AG04449 (cell line): ENCODE data around the gene NGDN.
"Not testable (repeated sequence)": the region's sequence is repeated elsewhere in the genome, so short reads cannot be mapped to it uniquely, and the experiment has no call there.

Experiments used
- CTCF ChIA-PET: fragments of 350-600 bp; formaldehyde crosslinking; extraction: SDS; loops from one replicate; lab custom pipeline; 2021; ENCODE audit warnings: antibody characterized with exemption; lab: Yijun Ruan, JAX
- POLR2A ChIA-PET: fragments of 400-600, 350-600 bp; formaldehyde crosslinking; extraction: SDS; loops from one replicate; lab custom pipeline; 2020; ENCODE audit warnings: antibody characterized with exemption, inconsistent platforms; lab: Yijun Ruan, JAX
- DNase-seq: peaks from one replicate; pipeline ENCODE4 v3.0.0-alpha.2; 2010; ENCODE audit warnings: low read depth, low spot score
- H3K4me3 ChIP-seq: 2 replicates; pipeline ENCODE4 v1.5.1; 2011; ENCODE audit warnings: low read depth, mild to moderate bottlenecking, control low read depth, low read length
- CTCF ChIP-seq: IDR thresholded peaks from one replicate; pipeline ENCODE4 v1.5.1; 2011; ENCODE audit warnings: mild to moderate bottlenecking, moderate library complexity, low read length, control low read depth, inconsistent platforms; ENCODE audit not compliant: insufficient read depth; ENCODE audit errors: missing control alignments

NGDN gene

GRCh38 chr14:23469127-23469905, at the start of gene NGDN:
Gene NGDN (plus strand): TSS chr14:23469703. CDS start chr14:23469716, 13 bp downstream.
- TF ChIP-seq CTCF, result peak; percentile 82

GRCh38 chr14:23421594-23421993, 47.9 kb upstream of the NGDN start:
- TF ChIP-seq CTCF, result no peak
- no peak for DNase-seq
- CTCF ChIA-PET, result interaction anchor here (1.1 kb wide), 1 partner anchor 35 kb away, joined by 3 read pairs; no protein-coding TSS in a partner anchor
- H3K4me3 ChIP-seq, result no peak overlapping the region
- POLR2A ChIA-PET, result no interaction called here

More at GRCh38 chr14:23469127-23469905, at the start of gene NGDN:
- DNase-seq, result peak; percentile 100
- peak within 1 kb of the TSS; percentile 98 for H3K4me3 ChIP-seq
- ChIA-PET POLR2A (no interaction called here), CTCF (interaction anchor here (0.6 to 2.5 kb wide), 9 partner anchors 10 to 205 kb away, joined by 3 to 16 read pairs (median 5); no protein-coding TSS in a partner anchor)

- ChIA-PET POLR2A (no interaction called here), CTCF (interaction anchor here (1.3 to 2.5 kb wide), 2 partner anchors 12 to 43 kb away, joined by 3 to 7 read pairs; partner anchors contain the start of gene MYH7)
- no peak for TF ChIP-seq CTCF
- no peak overlapping the region for H3K4me3 ChIP-seq
- DNase-seq, result no peak
Measured at GRCh38 chr14:23423657-23424056, 45.8 kb upstream of the NGDN start.

- H3K4me3 ChIP-seq, result no peak overlapping the region
- no peak for DNase-seq
- no peak for TF ChIP-seq CTCF
- ChIA-PET POLR2A (no interaction called here), CTCF (no interaction called here)
Measured at GRCh38 chr14:23425169-23425568, 44.3 kb upstream of the NGDN start.

- POLR2A ChIA-PET, CTCF ChIA-PET, DNase-seq, H3K4me3 ChIP-seq: not testable (repeated sequence)
Measured at GRCh38 chr14:23425798-23426197, 43.7 kb upstream of the NGDN start.

GRCh38 chr14:23428686-23429495, 40.6 kb upstream of the NGDN start:
- POLR2A ChIA-PET, result no interaction called here
- H3K4me3 ChIP-seq, result no peak overlapping the region
- no peak for TF ChIP-seq CTCF
- CTCF ChIA-PET, result no interaction called here
- no peak for DNase-seq
